Endothelial cell of umbilical vein (primary cell): ENCODE measurements around the gene H1-8. TPM values are rescaled to one million over a fixed set of nuclear protein-coding genes. Genes with fewer than 3 reads are reported as not detected.

Source experiments
- BruUV-seq: library from RNA; stranded (reverse); fragments of 400-500 nt; replicated peaks from 2 replicates; lab custom pipeline; 2021; lab: Mats Ljungman, UMichigan
- CTCF ChIA-PET: fragments of 300-600, 350-600 bp; sonication (Branson Sonifier 250); formaldehyde crosslinking; loops from one replicate; lab custom pipeline; 2021; ENCODE audit warnings: antibody characterized with exemption, inconsistent platforms; lab: Charles Lee
- POLR2A ChIA-PET: fragments of 300-600, 350-600 bp; sonication (Branson Sonifier 250); formaldehyde crosslinking; loops from one replicate; lab custom pipeline; 2021; ENCODE audit warnings: antibody characterized with exemption, inconsistent platforms; lab: Charles Lee
- DNase-seq: peaks from one replicate; pipeline ENCODE4 v3.0.0-alpha.2; 2011; ENCODE audit warnings: low read depth, low spot score
- FAIRE-seq: peaks from 2 replicates; lab custom pipeline; 2011; peaks lifted over from hg19 to GRCh38; lab: Jason Lieb, UNC
- H2AFZ ChIP-seq: 2 replicates; pipeline ENCODE4 v1.6.0; 2012; ENCODE audit warnings: low read depth, low read length, control low read depth, inconsistent platforms
- H3K27ac ChIP-seq: 2 replicates; pipeline ENCODE4 v1.5.1; 2011; ENCODE audit warnings: low read depth, mild to moderate bottlenecking, control low read depth, low read length, moderate library complexity; ENCODE audit not compliant: insufficient read depth
- H3K27me3 ChIP-seq, 2 experiments: 2 replicates each; pipeline versions ENCODE4 v1.6.0 to v1.6.1; 2011; ENCODE audit warnings: low read length in 2 of 2, mixed read lengths in 1 of 2; ENCODE audit not compliant: control insufficient read depth in 2 of 2, insufficient read depth in 2 of 2
- H3K36me3 ChIP-seq, 2 experiments: 2 replicates in 1 of 2; 3 replicates in 1 of 2; pipeline ENCODE4 v1.5.1; 2011; ENCODE audit warnings: low read length in 2 of 2, mild to moderate bottlenecking in 1 of 2, moderate library complexity in 1 of 2; ENCODE audit not compliant: control insufficient read depth in 2 of 2, insufficient read depth in 2 of 2; ENCODE audit errors: extremely low read depth in 1 of 2
- H3K4me1 ChIP-seq: 3 replicates; pipeline ENCODE4 v1.5.1; 2011; ENCODE audit warnings: mild to moderate bottlenecking, low read length; ENCODE audit not compliant: control insufficient read depth, insufficient read depth; ENCODE audit errors: extremely low read depth
- H3K4me2 ChIP-seq: 2 replicates; pipeline ENCODE4 v1.6.1; 2011; ENCODE audit warnings: low read length, control low read depth, mixed read lengths; ENCODE audit not compliant: insufficient read depth
- H3K4me3 ChIP-seq, 3 experiments: fragments of 200-600 bp in 1 of 3; sonication (generic), shearing (Covaris generic) in 1 of 3; replicated peaks in 1 of 3; 2 replicates each; pipeline ENCODE4 v1.5.1; 2011 to 2016; ENCODE audit warnings: control low read depth in 3 of 3, low read length in 3 of 3, mild to moderate bottlenecking in 2 of 3, inconsistent platforms in 1 of 3, low read depth in 1 of 3, moderate library complexity in 1 of 3; ENCODE audit not compliant: insufficient read depth in 1 of 3
- H3K79me2 ChIP-seq: 2 replicates; pipeline ENCODE4 v1.6.0; 2012; ENCODE audit warnings: low read length, inconsistent platforms; ENCODE audit not compliant: control insufficient read depth, insufficient read depth
- H3K9ac ChIP-seq: replicated peaks from 2 replicates; pipeline ENCODE3; 2011; ENCODE audit warnings: low read length, control low read depth; ENCODE audit not compliant: insufficient read depth; ENCODE audit errors: extremely low read depth
- H3K9me1 ChIP-seq: replicated peaks from 3 replicates; pipeline ENCODE4 v1.6.0; 2011; ENCODE audit warnings: mild to moderate bottlenecking, low read length; ENCODE audit not compliant: control insufficient read depth, insufficient read depth; ENCODE audit errors: extremely low read depth
- H3K9me3 ChIP-seq: replicated peaks from 2 replicates; pipeline ENCODE4 v1.5.1; 2012; ENCODE audit warnings: low read length, inconsistent platforms; ENCODE audit not compliant: control insufficient read depth, insufficient read depth
- H4K20me1 ChIP-seq: replicated peaks from 2 replicates; pipeline ENCODE3; 2011; ENCODE audit warnings: mild to moderate bottlenecking, low read length; ENCODE audit not compliant: control insufficient read depth, insufficient read depth; ENCODE audit errors: extremely low read depth
- CTCF ChIP-seq, 2 donors: IDR thresholded peaks; 1 replicate in 1 of 2; 2 replicates in 1 of 2; pipeline ENCODE4 v1.5.1; 2011; ENCODE audit warnings: low read length in 2 of 2, mild to moderate bottlenecking in 2 of 2, moderate library complexity in 2 of 2, control low read depth in 1 of 2, inconsistent platforms in 1 of 2, low read depth in 1 of 2; ENCODE audit not compliant: insufficient read depth in 1 of 2; ENCODE audit errors: extremely low read depth in 1 of 2
- EZH2 ChIP-seq: IDR thresholded peaks from 2 replicates; pipeline ENCODE4 v1.6.1; 2012; ENCODE audit warnings: borderline replicate concordance, low read depth, mild to moderate bottlenecking, moderate library complexity, low read length, inconsistent platforms; ENCODE audit not compliant: severe bottlenecking
- FOS ChIP-seq: IDR thresholded peaks from 2 replicates; pipeline ENCODE4 v1.6.1; 2011; ENCODE audit warnings: mild to moderate bottlenecking, low read length, moderate library complexity, borderline replicate concordance; ENCODE audit not compliant: insufficient read depth
- GATA2 ChIP-seq: IDR thresholded peaks from 2 replicates; pipeline ENCODE4 v1.7.0; 2011; ENCODE audit warnings: low read depth, mild to moderate bottlenecking, moderate library complexity, mixed read lengths, low read length; ENCODE audit not compliant: insufficient read length, insufficient read depth
- JUN ChIP-seq: IDR thresholded peaks from 2 replicates; pipeline ENCODE4 v1.6.1; 2011; ENCODE audit warnings: borderline replicate concordance, low read depth; ENCODE audit not compliant: insufficient read length, insufficient read depth
- MAX ChIP-seq: IDR thresholded peaks from 2 replicates; pipeline ENCODE4 v1.6.1; 2011; ENCODE audit not compliant: insufficient read depth, insufficient read length
- MYC ChIP-seq: IDR thresholded peaks from one replicate; pipeline ENCODE4 v1.6.1; 2011; ENCODE audit warnings: mild to moderate bottlenecking, low read depth, low read length
- POLR2A ChIP-seq: IDR thresholded peaks from 2 replicates; pipeline ENCODE4 v1.6.1; 2012; ENCODE audit warnings: low read depth, mild to moderate bottlenecking, control low read depth, low read length
- POLR2AphosphoS5 ChIP-seq: IDR thresholded peaks from 2 replicates; pipeline ENCODE4 v1.6.1; 2012; ENCODE audit warnings: low read depth, mild to moderate bottlenecking, control low read depth, low read length, moderate library complexity; ENCODE audit not compliant: insufficient read depth
- dilution Hi-C: fragments of 300-500 bp; cut with MboI; formaldehyde crosslinking; loops from one replicate; pipeline ENCODE4 v1.15.0; 2019; ENCODE audit warnings: low sequenced_read_pairs; ENCODE audit not compliant: extremely low pct_ligation_motif_present
- intact Hi-C: fragments of 100-400 bp; cut with micrococcal nuclease; formaldehyde crosslinking; loops from one replicate; pipeline ENCODE4 v1.10.0; 2022
- polyA plus RNA-seq, 4 experiments: library from polyadenylated mRNA; depleted of rRNA in 3 of 4; stranded (reverse) in 3 of 4; unstranded in 1 of 4; fragments of >200 nt; gene quantifications; 2 replicates each; pipeline versions ENCODE4 v1.2.1 to v1.2.3, GENCODE V29; 2011 to 2012; ENCODE audit warnings: missing spikeins in 1 of 4
- total RNA-seq: library from RNA; stranded (reverse); gene quantifications from 2 replicates; pipeline ENCODE4 v1.2.3, GENCODE V29; 2021

Gene H1-8
- total and polyA plus RNA-seq, 2 donors (not counting 3 experiments of a cell fraction or from before 2014, with no cell fraction given), result not detected

- no peak for TF ChIP-seq MAX
- no peak for TF ChIP-seq JUN
- no peak for TF ChIP-seq FOS
- no peak for TF ChIP-seq POLR2AphosphoS5
- TF ChIP-seq MYC, result no peak
- no peak for TF ChIP-seq EZH2
- no peak for TF ChIP-seq POLR2A
- no peak for DNase-seq
- ChIA-PET POLR2A (no interaction called here), CTCF (no interaction called here)
- H3K4me1 ChIP-seq, result peaks cover 4% of the 10 kb centered on the region
- intact Hi-C loops, result no loop called here
- BruUV-seq, result no TSS peak
- no peak overlapping the region for H3K27ac ChIP-seq
- dilution Hi-C loops, result no loop called here
- no peak overlapping the region for H3K9ac ChIP-seq
- H3K36me3 ChIP-seq, result peaks cover 0 to 8% of the 10 kb centered on the region in 2 experiments
- no peaks in the 10 kb centered on the region for H3K79me2 ChIP-seq
- FAIRE-seq, result no peak
- H4K20me1 ChIP-seq, result no peaks in the 10 kb centered on the region
- no peak overlapping the region for H3K4me2 ChIP-seq
- H2AFZ ChIP-seq, result no peak overlapping the region
- no peaks in the 10 kb centered on the region for H3K27me3 ChIP-seq
- no peaks in the 10 kb centered on the region for H3K9me1 ChIP-seq
- H3K9me3 ChIP-seq, result no peaks in the 10 kb centered on the region
- H3K4me3 ChIP-seq, result no peak overlapping the region
Observed at GRCh38 chr3:129520960-129521359, 22.0 kb upstream of the H1-8 start.

GRCh38 chr3:129521611-129522010 is 21.4 kb upstream of the H1-8 start:
- H2AFZ ChIP-seq, result no peak overlapping the region
- intact Hi-C loops (no loop called here), dilution Hi-C loops (no loop called here)
- no peak overlapping the region for H3K9ac ChIP-seq
- DNase-seq, result no peak
- H3K27me3 ChIP-seq, result no peaks in the 10 kb centered on the region
- peaks cover 0 to 3% of the 10 kb centered on the region in 2 experiments for H3K36me3 ChIP-seq
- H3K27ac ChIP-seq, result no peak overlapping the region
- H3K4me2 ChIP-seq, result no peak overlapping the region
- peaks cover 4% of the 10 kb centered on the region for H3K4me1 ChIP-seq
- ChIA-PET CTCF (interaction anchor here (0.7 kb wide), 1 partner anchor 31 kb away, joined by 3 read pairs; no protein-coding TSS in a partner anchor), POLR2A (no interaction called here)
- no peaks in the 10 kb centered on the region for H3K79me2 ChIP-seq
- no peak for FAIRE-seq
- H3K9me1 ChIP-seq, result no peaks in the 10 kb centered on the region
- TF ChIP-seq FOS (no peak), GATA2 (no peak), MAX (no peak), EZH2 (no peak), MYC (no peak), JUN (no peak), POLR2A (no peak), POLR2AphosphoS5 (no peak), CTCF (IDR thresholded peaks at IDR 0.05; ENCODE audit: extremely low read depth in 1 of 2, insufficient read depth in 1 of 2, low read depth in 1 of 2, low read length in 2 of 2) (no peak)
- H3K9me3 ChIP-seq, result no peaks in the 10 kb centered on the region
- BruUV-seq, result no TSS peak
- H4K20me1 ChIP-seq, result no peaks in the 10 kb centered on the region
- H3K4me3 ChIP-seq, result no peak overlapping the region
